ENCODE measurements around the gene MRAP. TPM values are rescaled to one million over a fixed set of nuclear protein-coding genes. Genes with fewer than 3 reads are reported as not detected.

Gene MRAP
- total and polyA plus RNA-seq, 2 experiments from 2014 or later, result 0.33 TPM; not detected in 1

GRCh38 chr21:32347977-32348376 is 49.3 kb downstream of the MRAP start:
- Histone ChIP-seq H3K36me3 (replicated peaks; ENCODE audit: insufficient read depth, low read depth) (no peaks in the 10 kb centered on the region), H3K9me3 (ENCODE audit: low read depth) (no peaks in the 10 kb centered on the region), H3K4me2 (no peak overlapping the region), H3K4me3 (no peak overlapping the region), H3K4me1 (ENCODE audit: insufficient read depth) (no peaks in the 10 kb centered on the region), H4K20me1 (ENCODE audit: insufficient read depth, poor library complexity, severe bottlenecking) (no peaks in the 10 kb centered on the region), H3K9me2 (replicated peaks; ENCODE audit: insufficient read depth) (no peaks in the 10 kb centered on the region), H3K27me3 (no peaks in the 10 kb centered on the region), H3K79me2 (no peaks in the 10 kb centered on the region), H3K27ac (peak overlapping the region; percentile 58), H2AFZ (no peak overlapping the region)
- WGBS (ENCODE audit: low lambda C conversion rate, missing lambda C conversion rate), result 78% methylated on average over 11 of the region's 11 CpGs
- TF ChIP-seq EZH2 (IDR thresholded peaks at IDR 0.05; ENCODE audit: borderline replicate concordance) (no peak), EZH2phosphoT487 (IDR thresholded peaks at IDR 0.05; ENCODE audit: low read depth, severe bottlenecking, unreplicated experiment) (no peak)
- TF ChIP-seq, protein P1, sequence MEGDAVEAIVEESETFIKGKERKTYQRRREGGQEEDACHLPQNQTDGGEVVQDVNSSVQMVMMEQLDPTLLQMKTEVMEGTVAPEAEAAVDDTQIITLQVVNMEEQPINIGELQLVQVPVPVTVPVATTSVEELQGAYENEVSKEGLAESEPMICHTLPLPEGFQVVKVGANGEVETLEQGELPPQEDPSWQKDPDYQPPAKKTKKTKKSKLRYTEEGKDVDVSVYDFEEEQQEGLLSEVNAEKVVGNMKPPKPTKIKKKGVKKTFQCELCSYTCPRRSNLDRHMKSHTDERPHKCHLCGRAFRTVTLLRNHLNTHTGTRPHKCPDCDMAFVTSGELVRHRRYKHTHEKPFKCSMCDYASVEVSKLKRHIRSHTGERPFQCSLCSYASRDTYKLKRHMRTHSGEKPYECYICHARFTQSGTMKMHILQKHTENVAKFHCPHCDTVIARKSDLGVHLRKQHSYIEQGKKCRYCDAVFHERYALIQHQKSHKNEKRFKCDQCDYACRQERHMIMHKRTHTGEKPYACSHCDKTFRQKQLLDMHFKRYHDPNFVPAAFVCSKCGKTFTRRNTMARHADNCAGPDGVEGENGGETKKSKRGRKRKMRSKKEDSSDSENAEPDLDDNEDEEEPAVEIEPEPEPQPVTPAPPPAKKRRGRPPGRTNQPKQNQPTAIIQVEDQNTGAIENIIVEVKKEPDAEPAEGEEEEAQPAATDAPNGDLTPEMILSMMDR (IDR thresholded peaks at IDR 0.05; ENCODE audit: poor library complexity), result no peak
- peak; percentile 19 for DNase-seq (ENCODE audit: low spot score)

DNA sequence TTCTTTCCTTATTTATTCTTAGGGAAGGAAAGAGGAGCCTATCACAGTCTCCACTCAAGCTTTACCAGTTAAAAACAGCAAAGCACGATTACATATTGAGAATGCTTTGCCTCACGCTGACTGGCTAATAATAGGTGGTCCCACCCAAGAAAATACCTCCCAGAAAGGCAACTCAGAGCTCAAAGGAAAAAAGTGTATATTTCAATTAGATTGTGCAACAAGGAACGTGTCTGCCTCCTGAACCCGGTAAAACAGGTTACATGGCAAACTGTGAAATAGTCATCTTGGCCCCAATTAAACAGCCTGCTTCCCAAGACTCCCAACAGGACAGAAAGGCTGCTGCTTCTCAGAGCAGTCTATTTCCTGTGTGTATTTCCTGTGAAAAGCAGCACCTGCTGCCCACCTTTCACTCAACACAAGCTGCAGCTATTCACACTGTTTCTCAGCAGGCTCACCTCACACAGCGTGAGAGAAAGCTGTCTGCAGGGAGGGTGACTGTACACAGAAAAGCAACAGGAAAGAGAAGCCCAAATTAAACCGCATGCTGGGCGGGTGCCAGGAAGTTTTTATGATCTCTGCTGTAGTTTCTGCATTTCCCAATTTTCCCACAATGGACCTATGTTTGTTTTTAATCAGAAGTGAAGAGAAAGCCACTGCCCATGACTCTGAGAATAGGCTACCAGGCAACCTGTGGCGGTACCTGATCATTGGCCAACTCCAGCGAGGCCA is 50.1 kb downstream of the MRAP start:
- Histone ChIP-seq H3K36me3 (replicated peaks; ENCODE audit: insufficient read depth, low read depth) (no peaks in the 10 kb centered on the region), H2AFZ (no peak overlapping the region), H4K20me1 (ENCODE audit: insufficient read depth, poor library complexity, severe bottlenecking) (no peaks in the 10 kb centered on the region), H3K9me3 (ENCODE audit: low read depth) (no peaks in the 10 kb centered on the region), H3K4me2 (no peak overlapping the region), H3K79me2 (no peaks in the 10 kb centered on the region), H3K9me2 (replicated peaks; ENCODE audit: insufficient read depth) (no peaks in the 10 kb centered on the region), H3K27ac (peak overlapping the region; percentile 58), H3K27me3 (no peaks in the 10 kb centered on the region), H3K4me1 (ENCODE audit: insufficient read depth) (no peaks in the 10 kb centered on the region), H3K4me3 (no peak overlapping the region)
- 93% methylated on average over 9 of the region's 9 CpGs for whole genome bisulfite sequencing (ENCODE audit: low lambda C conversion rate, missing lambda C conversion rate)
- no peak for DNase-seq (ENCODE audit: low spot score)
- TF ChIP-seq, protein P1 (IDR thresholded peaks at IDR 0.05; ENCODE audit: poor library complexity), result no peak
- no peak for TF ChIP-seq EZH2phosphoT487 (IDR thresholded peaks at IDR 0.05; ENCODE audit: low read depth, severe bottlenecking, unreplicated experiment)
- no peak for TF ChIP-seq EZH2 (IDR thresholded peaks at IDR 0.05; ENCODE audit: borderline replicate concordance)

- Histone ChIP-seq H3K9me2 (replicated peaks; ENCODE audit: insufficient read depth) (no peaks in the 10 kb centered on the region), H4K20me1 (ENCODE audit: insufficient read depth, poor library complexity, severe bottlenecking) (no peaks in the 10 kb centered on the region), H2AFZ (no peak overlapping the region), H3K36me3 (replicated peaks; ENCODE audit: insufficient read depth, low read depth) (no peaks in the 10 kb centered on the region), H3K4me1 (ENCODE audit: insufficient read depth) (no peaks in the 10 kb centered on the region), H3K4me2 (no peak overlapping the region), H3K9me3 (ENCODE audit: low read depth) (no peaks in the 10 kb centered on the region), H3K4me3 (no peak overlapping the region), H3K27me3 (no peaks in the 10 kb centered on the region), H3K79me2 (no peaks in the 10 kb centered on the region), H3K27ac (no peak overlapping the region)
- TF ChIP-seq, protein P1 (IDR thresholded peaks at IDR 0.05; ENCODE audit: poor library complexity), result no peak
- no peak for TF ChIP-seq EZH2phosphoT487 (IDR thresholded peaks at IDR 0.05; ENCODE audit: low read depth, severe bottlenecking, unreplicated experiment)
- TF ChIP-seq EZH2 (IDR thresholded peaks at IDR 0.05; ENCODE audit: borderline replicate concordance), result no peak
- DNase-seq (ENCODE audit: low spot score), result no peak
- WGBS (ENCODE audit: low lambda C conversion rate, missing lambda C conversion rate), result 97% methylated on average over 16 of the region's 16 CpGs
Measured at GRCh38 chr21:32349333-32349944, 50.8 kb downstream of the MRAP start.
